Esophagus muscularis mucosa (tissue), 4 donors: ENCODE measurements around the gene RPS3. TPM values are rescaled to one million over a fixed set of nuclear protein-coding genes. Genes with fewer than 3 reads are reported as not detected.

ENCODE experiments used
- DNase-seq: peaks from one replicate; pipeline ENCODE4 v3.0.0-alpha.2; 2017; ENCODE audit errors: extremely low spot score
- H3K27ac ChIP-seq, 4 donors: fragments of 200-600 bp; sonication (generic); replicated peaks in 1 of 4; 1 replicate in 3 of 4; 2 replicates in 1 of 4; pipeline ENCODE4 v1.5.1; 2016 to 2019; ENCODE audit warnings: mild to moderate bottlenecking in 1 of 4
- H3K27me3 ChIP-seq, 4 donors: fragments of 200-600 bp; sonication (generic); one replicate each; pipeline versions ENCODE4 v1.5.1 to v1.6.0; 2016 to 2019
- H3K36me3 ChIP-seq, 4 donors: fragments of 200-600 bp; sonication (generic); one replicate each; pipeline ENCODE4 v1.5.1; 2016 to 2019
- H3K4me1 ChIP-seq, 4 donors: fragments of 200-600 bp; sonication (generic); one replicate each; pipeline ENCODE4 v1.5.1; 2016 to 2019
- H3K4me3 ChIP-seq, 4 donors: fragments of 200-600 bp; sonication (generic); 1 replicate in 2 of 4; 2 replicates in 2 of 4; pipeline ENCODE4 v1.5.1; 2016 to 2019; ENCODE audit warnings: mild to moderate bottlenecking in 4 of 4, moderate library complexity in 1 of 4
- H3K9me3 ChIP-seq, 4 donors: fragments of 200-600 bp; sonication (generic); 1 replicate in 3 of 4; 2 replicates in 1 of 4; pipeline ENCODE4 v1.5.1; 2016 to 2019
- CTCF ChIP-seq, 3 experiments: fragments of 200-600 bp in 2 of 3; fragments of 450-650 bp in 1 of 3; sonication (generic) in 2 of 3; IDR thresholded peaks; one replicate each; pipeline ENCODE4 v1.5.1; 2017 to 2019; ENCODE audit warnings: antibody characterized with exemption in 3 of 3, mild to moderate bottlenecking in 2 of 3, moderate library complexity in 1 of 3
- EP300 ChIP-seq: sonication (generic); formaldehyde crosslinking; IDR thresholded peaks from one replicate; pipeline ENCODE4 v1.6.1; 2017; ENCODE audit warnings: antibody characterized with exemption
- POLR2A ChIP-seq: fragments of 450-650 bp; IDR thresholded peaks from one replicate; pipeline ENCODE4 v1.6.1; 2017; ENCODE audit warnings: antibody characterized with exemption, moderate library complexity, mild to moderate bottlenecking, low read depth
- POLR2AphosphoS5 ChIP-seq, 2 donors: sonication (generic); formaldehyde crosslinking; IDR thresholded peaks; one replicate each; pipeline ENCODE4 v1.6.1; 2017; ENCODE audit warnings: antibody characterized with exemption in 2 of 2
- WGBS: methylation state at CpG from one replicate; pipeline ENCODE4 v1.1.5; 2018; 5-methylcytosine and 5-hydroxymethylcytosine counted together
- intact Hi-C: fragments of 100-400 bp; cut with DNase I; formaldehyde crosslinking; loops from one replicate; pipeline ENCODE4 v1.15.1; 2023
- total RNA-seq, 4 donors: library from RNA; depleted of rRNA; stranded (reverse); fragments of >200 nt; gene quantifications; one replicate each; pipeline versions ENCODE4 v1.1.0 to v1.2.1, GENCODE V29; 2016

The RPS3 gene
- total RNA-seq, 4 donors from 2014 or later, result 879 to 1,878 (median 1,387) TPM

DNA sequence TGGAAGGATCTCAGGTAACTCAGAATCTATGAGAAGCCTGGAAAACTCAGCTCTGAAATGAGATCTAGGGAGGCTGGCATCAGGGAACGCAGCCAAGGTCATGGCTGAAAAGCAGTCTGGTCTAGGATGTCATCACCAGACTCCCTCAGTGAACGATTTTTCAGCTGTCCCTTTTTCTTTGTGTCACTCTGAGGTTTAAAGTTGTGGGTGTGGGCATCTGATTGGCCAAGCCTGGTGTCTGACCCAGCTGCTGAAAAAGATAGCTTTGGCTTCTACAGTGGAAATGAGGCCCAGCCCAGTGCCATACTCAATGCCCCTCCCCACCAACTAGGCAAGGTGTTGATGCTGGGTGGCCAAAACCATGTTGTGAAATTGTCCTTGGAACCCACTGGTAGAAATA lies 14.5 kb downstream of the RPS3 start:
- no peak overlapping the region for H3K4me3 ChIP-seq
- peaks cover 4 to 53% (median 38%) of the 10 kb centered on the region in 4 donors for H3K36me3 ChIP-seq
- DNase-seq, result no peak
- H3K4me1 ChIP-seq, result peaks cover 0 to 5% (median 4%) of the 10 kb centered on the region in 4 donors
- H3K27ac ChIP-seq, result no peak overlapping the region
- H3K27me3 ChIP-seq, result no peaks in the 10 kb centered on the region
- no peaks in the 10 kb centered on the region for H3K9me3 ChIP-seq
- intact Hi-C loops, result no loop called here
- TF ChIP-seq EP300, result no peak
- TF ChIP-seq POLR2A, result no peak
- no peak for TF ChIP-seq POLR2AphosphoS5 (IDR thresholded peaks at IDR 0.05)
- TF ChIP-seq CTCF (IDR thresholded peaks at IDR 0.05), result no peak
- WGBS, result 90% methylated on average over 2 of the region's 2 CpGs

GRCh38 chr11:75420224-75421034 lies 21.1 kb downstream of the RPS3 start:
- 93% methylated on average over 14 of the region's 14 CpGs for WGBS
- no peak overlapping the region for H3K4me3 ChIP-seq
- no peaks in the 10 kb centered on the region for H3K9me3 ChIP-seq
- peaks cover 0 to 31% (median 21%) of the 10 kb centered on the region in 4 donors for H3K36me3 ChIP-seq
- TF ChIP-seq CTCF (IDR thresholded peaks at IDR 0.05), result no peak
- TF ChIP-seq EP300, result no peak
- no peak for TF ChIP-seq POLR2A
- no peak for TF ChIP-seq POLR2AphosphoS5 (IDR thresholded peaks at IDR 0.05)
- no peak overlapping the region for H3K27ac ChIP-seq
- intact Hi-C loops, result no loop called here
- H3K4me1 ChIP-seq, result peaks cover 0 to 11% (median 10%) of the 10 kb centered on the region in 4 donors
- no peak for DNase-seq
- no peaks in the 10 kb centered on the region for H3K27me3 ChIP-seq

DNA sequence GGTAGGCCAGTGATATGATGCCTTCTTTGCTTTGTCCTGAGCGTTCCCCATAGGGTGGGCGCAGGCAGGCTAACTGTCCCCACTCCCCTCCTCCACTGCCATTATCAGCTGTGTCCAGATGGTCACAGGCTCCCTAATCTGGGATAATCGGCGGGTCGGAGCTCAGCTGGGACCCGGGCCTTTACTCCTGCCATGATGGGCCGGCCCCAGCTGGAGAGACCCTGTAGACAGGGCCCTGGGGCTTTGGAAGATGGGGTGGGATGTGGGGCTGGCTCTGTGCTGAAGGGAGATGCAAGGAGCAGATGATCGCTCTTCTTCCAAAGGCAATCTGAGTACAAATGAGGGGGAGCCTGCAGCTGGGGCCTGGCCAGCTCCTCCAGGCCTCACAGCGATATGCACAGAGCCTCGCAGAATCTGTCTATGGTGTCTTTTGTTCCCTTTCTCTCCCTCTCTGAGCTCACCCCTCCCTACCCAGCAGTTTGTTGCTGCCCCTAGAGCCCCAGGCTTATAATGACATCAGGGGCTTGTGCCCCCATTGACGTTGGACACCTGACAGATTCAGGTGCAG lies 21.8 kb downstream of the RPS3 start:
- 91% methylated on average over 8 of the region's 11 CpGs for WGBS
- H3K9me3 ChIP-seq, result no peaks in the 10 kb centered on the region
- peak overlapping the region in 1 of 4 donors; percentile 27 for H3K27ac ChIP-seq
- H3K4me3 ChIP-seq, result no peak overlapping the region
- H3K4me1 ChIP-seq, result peaks cover 0 to 11% (median 10%) of the 10 kb centered on the region in 4 donors
- peaks cover 0 to 30% (median 20%) of the 10 kb centered on the region in 4 donors for H3K36me3 ChIP-seq
- intact Hi-C loops, result no loop called here
- TF ChIP-seq EP300, result no peak
- TF ChIP-seq POLR2A, result no peak
- TF ChIP-seq CTCF (IDR thresholded peaks at IDR 0.05), result no peak
- no peak for TF ChIP-seq POLR2AphosphoS5 (IDR thresholded peaks at IDR 0.05)
- no peaks in the 10 kb centered on the region for H3K27me3 ChIP-seq
- no peak for DNase-seq

DNA sequence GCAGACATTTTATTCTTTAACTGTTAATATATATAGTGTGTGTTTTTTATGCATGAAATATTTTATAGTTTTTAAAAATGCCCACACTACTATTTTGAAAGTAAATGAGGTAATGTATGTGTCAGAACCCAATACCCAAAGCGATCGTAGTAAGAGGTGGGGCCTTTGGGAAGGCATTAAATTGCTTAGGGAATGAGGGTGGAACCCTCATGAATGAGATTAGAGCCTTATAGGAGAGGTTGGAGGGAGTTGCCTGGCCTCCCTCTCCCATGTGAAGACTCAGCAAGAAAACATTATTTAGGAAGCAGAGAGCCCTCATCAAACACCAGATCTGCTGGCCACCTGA lies 22.6 kb downstream of the RPS3 start:
- TF ChIP-seq EP300 (no peak), POLR2AphosphoS5 (IDR thresholded peaks at IDR 0.05) (no peak), CTCF (IDR thresholded peaks at IDR 0.05) (no peak), POLR2A (no peak)
- 85% methylated on average over 2 of the region's 2 CpGs for WGBS
- intact Hi-C loops, result no loop called here
- DNase-seq, result no peak
- Histone ChIP-seq H3K4me1 (peaks cover 0 to 11% (median 10%) of the 10 kb centered on the region in 4 donors), H3K9me3 (no peaks in the 10 kb centered on the region), H3K36me3 (peaks cover 0 to 30% (median 20%) of the 10 kb centered on the region in 4 donors), H3K27ac (peak overlapping the region in 1 of 4 donors; percentile 27), H3K27me3 (no peaks in the 10 kb centered on the region), H3K4me3 (no peak overlapping the region)
